Measurements from ENCODE around the gene BEND7. TPM values are rescaled to one million over a fixed set of nuclear protein-coding genes. Genes with fewer than 3 reads are reported as not detected.

The BEND7 gene
- polyA plus RNA-seq, 4 donors = 4.6 to 33.8 (median 21.8) TPM

GRCh38 chr10:13516176-13516575 lies 12.6 kb downstream of the BEND7 start:
- no peaks in the 10 kb centered on the region for H3K4me1 ChIP-seq (ENCODE audit: control insufficient read depth in 3 of 3, insufficient read depth in 2 of 3, low read depth in 1 of 3, low read length in 2 of 3)
- 85 to 88% (median 88%) methylated on average over 13 of the region's 13 CpGs for WGBS, 3 donors
- no peak for DNase-seq
- H3K9me3 ChIP-seq (ENCODE audit: control insufficient read depth in 2 of 2, insufficient read depth in 1 of 2, low read depth in 1 of 2, low read length in 1 of 2) = no peaks in the 10 kb centered on the region
- H3K27me3 ChIP-seq (ENCODE audit: control insufficient read depth in 3 of 3, insufficient read depth in 3 of 3, low read length in 3 of 3) = no peaks in the 10 kb centered on the region
- no peak overlapping the region for H3K27ac ChIP-seq (ENCODE audit: low read depth in 1 of 3, low read length in 2 of 3)
- FAIRE-seq = no peak
- H3K36me3 ChIP-seq (ENCODE audit: control insufficient read depth in 3 of 3, insufficient read depth in 2 of 3, low read depth in 1 of 3, low read length in 3 of 3) = peaks cover 2 to 10% (median 2%) of the 10 kb centered on the region in 3 donors
- no peak overlapping the region for H3K4me3 ChIP-seq (ENCODE audit: low read depth in 1 of 3, low read length in 3 of 3)

- FAIRE-seq = no peak
- H3K36me3 ChIP-seq (ENCODE audit: control insufficient read depth in 3 of 3, insufficient read depth in 2 of 3, low read depth in 1 of 3, low read length in 3 of 3) = peaks cover 0 to 9% (median 2%) of the 10 kb centered on the region in 3 donors
- WGBS, 3 donors = 80 to 85% (median 84%) methylated on average over 5 of the region's 5 CpGs
Measured at GRCh38 chr10:13515467-13515866, 13.3 kb downstream of the BEND7 start.

GRCh38 chr10:13514296-13514695 lies 14.5 kb downstream of the BEND7 start:
- DNase-seq (no peak), FAIRE-seq (no peak)
- peaks cover 0 to 9% (median 2%) of the 10 kb centered on the region in 3 donors for H3K36me3 ChIP-seq (ENCODE audit: control insufficient read depth in 3 of 3, insufficient read depth in 2 of 3, low read depth in 1 of 3, low read length in 3 of 3)
- no peaks in the 10 kb centered on the region for H3K27me3 ChIP-seq (ENCODE audit: control insufficient read depth in 3 of 3, insufficient read depth in 3 of 3, low read length in 3 of 3)
- WGBS, 3 donors = 93 to 94% (median 94%) methylated on average over 14 of the region's 14 CpGs
- no peak overlapping the region for H3K27ac ChIP-seq (ENCODE audit: low read depth in 1 of 3, low read length in 2 of 3)
- H3K9me3 ChIP-seq (ENCODE audit: control insufficient read depth in 2 of 2, insufficient read depth in 1 of 2, low read depth in 1 of 2, low read length in 1 of 2) = no peaks in the 10 kb centered on the region
- no peaks in the 10 kb centered on the region for H3K4me1 ChIP-seq (ENCODE audit: control insufficient read depth in 3 of 3, insufficient read depth in 2 of 3, low read depth in 1 of 3, low read length in 2 of 3)
- no peak overlapping the region for H3K4me3 ChIP-seq (ENCODE audit: low read depth in 1 of 3, low read length in 3 of 3)

More at GRCh38 chr10:13515467-13515866, 13.3 kb downstream of the BEND7 start:
- DNase-seq = no peak
- Histone ChIP-seq H3K9me3 (ENCODE audit: control insufficient read depth in 2 of 2, insufficient read depth in 1 of 2, low read depth in 1 of 2, low read length in 1 of 2) (no peaks in the 10 kb centered on the region), H3K27me3 (ENCODE audit: control insufficient read depth in 3 of 3, insufficient read depth in 3 of 3, low read length in 3 of 3) (no peaks in the 10 kb centered on the region), H3K4me1 (ENCODE audit: control insufficient read depth in 3 of 3, insufficient read depth in 2 of 3, low read depth in 1 of 3, low read length in 2 of 3) (no peaks in the 10 kb centered on the region), H3K4me3 (ENCODE audit: low read depth in 1 of 3, low read length in 3 of 3) (no peak overlapping the region), H3K27ac (ENCODE audit: low read depth in 1 of 3, low read length in 2 of 3) (no peak overlapping the region)

- Histone ChIP-seq H3K4me1 (ENCODE audit: control insufficient read depth in 3 of 3, insufficient read depth in 2 of 3, low read depth in 1 of 3, low read length in 2 of 3) (no peaks in the 10 kb centered on the region), H3K27me3 (ENCODE audit: control insufficient read depth in 3 of 3, insufficient read depth in 3 of 3, low read length in 3 of 3) (no peaks in the 10 kb centered on the region), H3K9me3 (ENCODE audit: control insufficient read depth in 2 of 2, insufficient read depth in 1 of 2, low read depth in 1 of 2, low read length in 1 of 2) (no peaks in the 10 kb centered on the region), H3K4me3 (ENCODE audit: low read depth in 1 of 3, low read length in 3 of 3) (no peak overlapping the region), H3K27ac (ENCODE audit: low read depth in 1 of 3, low read length in 2 of 3) (no peak overlapping the region), H3K36me3 (ENCODE audit: control insufficient read depth in 3 of 3, insufficient read depth in 2 of 3, low read depth in 1 of 3, low read length in 3 of 3) (peaks cover 0 to 3% (median 2%) of the 10 kb centered on the region in 3 donors)
- DNase-seq (no peak), FAIRE-seq (no peak)
- WGBS, 3 donors = 38 to 49% (median 41%) methylated on average over 2 of the region's 2 CpGs
Measured at GRCh38 chr10:13512564-13512963, 16.2 kb downstream of the BEND7 start.

GRCh38 chr10:13511409-13511808 lies 17.4 kb downstream of the BEND7 start:
- no peak overlapping the region for H3K4me3 ChIP-seq (ENCODE audit: low read depth in 1 of 3, low read length in 3 of 3)
- no peaks in the 10 kb centered on the region for H3K9me3 ChIP-seq (ENCODE audit: control insufficient read depth in 2 of 2, insufficient read depth in 1 of 2, low read depth in 1 of 2, low read length in 1 of 2)
- peaks cover 0 to 2% (median 0%) of the 10 kb centered on the region in 3 donors for H3K36me3 ChIP-seq (ENCODE audit: control insufficient read depth in 3 of 3, insufficient read depth in 2 of 3, low read depth in 1 of 3, low read length in 3 of 3)
- 84 to 88% (median 84%) methylated on average over 5 of the region's 5 CpGs for WGBS, 3 donors
- no peak overlapping the region for H3K27ac ChIP-seq (ENCODE audit: low read depth in 1 of 3, low read length in 2 of 3)
- no peak for DNase-seq
- no peak for FAIRE-seq
- no peaks in the 10 kb centered on the region for H3K4me1 ChIP-seq (ENCODE audit: control insufficient read depth in 3 of 3, insufficient read depth in 2 of 3, low read depth in 1 of 3, low read length in 2 of 3)
- H3K27me3 ChIP-seq (ENCODE audit: control insufficient read depth in 3 of 3, insufficient read depth in 3 of 3, low read length in 3 of 3) = no peaks in the 10 kb centered on the region

GRCh38 chr10:13505052-13505680 lies 23.6 kb downstream of the BEND7 start:
- H3K9me3 ChIP-seq (ENCODE audit: control insufficient read depth in 2 of 2, insufficient read depth in 1 of 2, low read depth in 1 of 2, low read length in 1 of 2) = no peaks in the 10 kb centered on the region
- H3K36me3 ChIP-seq (ENCODE audit: control insufficient read depth in 3 of 3, insufficient read depth in 2 of 3, low read depth in 1 of 3, low read length in 3 of 3) = peaks cover 0 to 3% (median 0%) of the 10 kb centered on the region in 3 donors
- no peaks in the 10 kb centered on the region for H3K4me1 ChIP-seq (ENCODE audit: control insufficient read depth in 3 of 3, insufficient read depth in 2 of 3, low read depth in 1 of 3, low read length in 2 of 3)
- H3K27ac ChIP-seq (ENCODE audit: low read depth in 1 of 3, low read length in 2 of 3) = no peak overlapping the region
- FAIRE-seq (no peak), DNase-seq (no peak)
- no peaks in the 10 kb centered on the region for H3K27me3 ChIP-seq (ENCODE audit: control insufficient read depth in 3 of 3, insufficient read depth in 3 of 3, low read length in 3 of 3)
- H3K4me3 ChIP-seq (ENCODE audit: low read depth in 1 of 3, low read length in 3 of 3) = no peak overlapping the region
- WGBS, 3 donors = 83 to 89% (median 87%) methylated on average over 12 of the region's 12 CpGs

GRCh38 chr10:13503745-13504463 lies 24.9 kb downstream of the BEND7 start:
- Histone ChIP-seq H3K27me3 (ENCODE audit: control insufficient read depth in 3 of 3, insufficient read depth in 3 of 3, low read length in 3 of 3) (no peaks in the 10 kb centered on the region), H3K4me3 (ENCODE audit: low read depth in 1 of 3, low read length in 3 of 3) (no peak overlapping the region), H3K36me3 (ENCODE audit: control insufficient read depth in 3 of 3, insufficient read depth in 2 of 3, low read depth in 1 of 3, low read length in 3 of 3) (peaks cover 0 to 3% (median 1%) of the 10 kb centered on the region in 3 donors), H3K27ac (ENCODE audit: low read depth in 1 of 3, low read length in 2 of 3) (no peak overlapping the region), H3K9me3 (ENCODE audit: control insufficient read depth in 2 of 2, insufficient read depth in 1 of 2, low read depth in 1 of 2, low read length in 1 of 2) (no peaks in the 10 kb centered on the region), H3K4me1 (ENCODE audit: control insufficient read depth in 3 of 3, insufficient read depth in 2 of 3, low read depth in 1 of 3, low read length in 2 of 3) (no peaks in the 10 kb centered on the region)
- DNase-seq (no peak), FAIRE-seq (no peak)
- 67 to 71% (median 68%) methylated on average over 11 of the region's 11 CpGs for WGBS, 3 donors

- no peaks in the 10 kb centered on the region for H3K9me3 ChIP-seq (ENCODE audit: control insufficient read depth in 2 of 2, insufficient read depth in 1 of 2, low read depth in 1 of 2, low read length in 1 of 2)
- no peak overlapping the region for H3K4me3 ChIP-seq (ENCODE audit: low read depth in 1 of 3, low read length in 3 of 3)
- WGBS, 3 donors = 74 to 86% (median 80%) methylated on average over 9 of the region's 9 CpGs
- H3K27me3 ChIP-seq (ENCODE audit: control insufficient read depth in 3 of 3, insufficient read depth in 3 of 3, low read length in 3 of 3) = no peaks in the 10 kb centered on the region
- FAIRE-seq (no peak), DNase-seq (no peak)
- H3K36me3 ChIP-seq (ENCODE audit: control insufficient read depth in 3 of 3, insufficient read depth in 2 of 3, low read depth in 1 of 3, low read length in 3 of 3) = peaks cover 0 to 3% (median 1%) of the 10 kb centered on the region in 3 donors
- H3K4me1 ChIP-seq (ENCODE audit: control insufficient read depth in 3 of 3, insufficient read depth in 2 of 3, low read depth in 1 of 3, low read length in 2 of 3) = no peaks in the 10 kb centered on the region
- no peak overlapping the region for H3K27ac ChIP-seq (ENCODE audit: low read depth in 1 of 3, low read length in 2 of 3)
Measured at GRCh38 chr10:13502380-13502779, 26.4 kb downstream of the BEND7 start.

All from small intestine (tissue), 7 donors.